ENCODE measurements around the gene ZFAND3. TPM values are rescaled to one million over a fixed set of nuclear protein-coding genes. Genes with fewer than 3 reads are reported as not detected.
A peak's percentile ranks its signal among the peaks of the same experiment; 100 is the strongest.
"Not testable (repeated sequence)": the region's sequence is repeated elsewhere in the genome, so short reads cannot be mapped to it uniquely, and the experiment has no call there.

Gene ZFAND3
- total RNA-seq, 1 donor from 2014 or later = 131 TPM

- Histone ChIP-seq H3K27ac (ENCODE audit: low read depth, low read length) (no peak overlapping the region), H3K4me2 (ENCODE audit: low read length) (no peak overlapping the region), H4K20me1 (ENCODE audit: insufficient read depth, low read length) (peaks cover 75% of the 10 kb centered on the region), H3K4me1 (ENCODE audit: insufficient read depth, low read length) (no peaks in the 10 kb centered on the region), H3K4me3 (ENCODE audit: insufficient read depth, low read depth, low read length) (no peak overlapping the region), H3K36me3 (ENCODE audit: insufficient read depth, low read length) (no peaks in the 10 kb centered on the region), H3K9me3 (ENCODE audit: insufficient read depth, low read depth, low read length) (no peaks in the 10 kb centered on the region), H3K27me3 (ENCODE audit: insufficient read depth, low read length) (no peaks in the 10 kb centered on the region), H3K9ac (ENCODE audit: low read length) (no peak overlapping the region), H2AFZ (ENCODE audit: low read depth, low read length) (no peak overlapping the region), H3K79me2 (ENCODE audit: insufficient read depth, low read length) (peaks cover 56% of the 10 kb centered on the region)
- TF ChIP-seq EZH2 (IDR thresholded peaks at IDR 0.05; ENCODE audit: insufficient read depth, low read length) = no peak
- no peak for TF ChIP-seq CTCF (IDR thresholded peaks at IDR 0.05; ENCODE audit: insufficient read depth, low read depth, low read length)
- Mint-ChIP-seq H3K4me1 (ENCODE audit: low read depth, unreplicated experiment) (peaks cover 6% of the 10 kb centered on the region), H3K9me3 (ENCODE audit: unreplicated experiment) (no peaks in the 10 kb centered on the region), H3K36me3 (ENCODE audit: low read depth, unreplicated experiment) (no peaks in the 10 kb centered on the region), H3K27me3 (ENCODE audit: low read depth, unreplicated experiment) (no peaks in the 10 kb centered on the region), H3K4me3 (ENCODE audit: unreplicated experiment) (no peak overlapping the region), H3K27ac (ENCODE audit: unreplicated experiment) (no peak overlapping the region)
- no peak for DNase-seq (ENCODE audit: low read depth)
- no peak for FAIRE-seq
These were observed 226.3 kb downstream of the ZFAND3 start for GRCh38 chr6:38045701-38046305.

GRCh38 chr6:38047562-38047961, 228.0 kb downstream of the ZFAND3 start:
- Histone ChIP-seq H4K20me1 (ENCODE audit: insufficient read depth, low read length) (peaks cover 82% of the 10 kb centered on the region), H3K79me2 (ENCODE audit: insufficient read depth, low read length) (peaks cover 65% of the 10 kb centered on the region), H3K4me2 (ENCODE audit: low read length) (no peak overlapping the region), H2AFZ (ENCODE audit: low read depth, low read length) (no peak overlapping the region), H3K4me3 (ENCODE audit: insufficient read depth, low read depth, low read length) (no peak overlapping the region), H3K27ac (ENCODE audit: low read depth, low read length) (no peak overlapping the region), H3K27me3 (ENCODE audit: insufficient read depth, low read length) (no peaks in the 10 kb centered on the region), H3K9me3 (ENCODE audit: insufficient read depth, low read depth, low read length) (no peaks in the 10 kb centered on the region), H3K9ac (ENCODE audit: low read length) (no peak overlapping the region), H3K36me3 (ENCODE audit: insufficient read depth, low read length) (no peaks in the 10 kb centered on the region), H3K4me1 (ENCODE audit: insufficient read depth, low read length) (no peaks in the 10 kb centered on the region)
- no peak for TF ChIP-seq CTCF (IDR thresholded peaks at IDR 0.05; ENCODE audit: insufficient read depth, low read depth, low read length)
- TF ChIP-seq EZH2 (IDR thresholded peaks at IDR 0.05; ENCODE audit: insufficient read depth, low read length) = no peak
- Mint-ChIP-seq H3K4me1 (ENCODE audit: low read depth, unreplicated experiment) (peaks cover 1% of the 10 kb centered on the region), H3K4me3 (ENCODE audit: unreplicated experiment) (no peak overlapping the region), H3K9me3 (ENCODE audit: unreplicated experiment) (no peaks in the 10 kb centered on the region), H3K36me3 (ENCODE audit: low read depth, unreplicated experiment) (no peaks in the 10 kb centered on the region), H3K27ac (ENCODE audit: unreplicated experiment) (no peak overlapping the region), H3K27me3 (ENCODE audit: low read depth, unreplicated experiment) (no peaks in the 10 kb centered on the region)
- DNase-seq (ENCODE audit: low read depth) = no peak
- no peak for FAIRE-seq

GRCh38 chr6:38049861-38050397, 230.4 kb downstream of the ZFAND3 start:
- not testable (repeated sequence) for H3K9ac ChIP-seq (ENCODE audit: low read length); H3K4me2 ChIP-seq (ENCODE audit: low read length); H3K27ac ChIP-seq (ENCODE audit: low read depth, low read length); H3K4me1 ChIP-seq (ENCODE audit: insufficient read depth, low read length); H3K27me3 ChIP-seq (ENCODE audit: insufficient read depth, low read length); H3K9me3 Mint-ChIP-seq (ENCODE audit: unreplicated experiment); H3K4me3 Mint-ChIP-seq (ENCODE audit: unreplicated experiment); H3K27ac Mint-ChIP-seq (ENCODE audit: unreplicated experiment); H3K27me3 Mint-ChIP-seq (ENCODE audit: low read depth, unreplicated experiment); H3K36me3 Mint-ChIP-seq (ENCODE audit: low read depth, unreplicated experiment); H3K36me3 ChIP-seq (ENCODE audit: insufficient read depth, low read length); H2AFZ ChIP-seq (ENCODE audit: low read depth, low read length); FAIRE-seq; H3K4me1 Mint-ChIP-seq (ENCODE audit: low read depth, unreplicated experiment); H3K4me3 ChIP-seq (ENCODE audit: insufficient read depth, low read depth, low read length); H3K9me3 ChIP-seq (ENCODE audit: insufficient read depth, low read depth, low read length)
- Histone ChIP-seq H3K79me2 (ENCODE audit: insufficient read depth, low read length) (peaks cover 74% of the 10 kb centered on the region), H4K20me1 (ENCODE audit: insufficient read depth, low read length) (peaks cover 81% of the 10 kb centered on the region)
- peak; percentile 22 for DNase-seq (ENCODE audit: low read depth)

All from astrocyte (in vitro differentiated cells and primary cell).